T-helper 17 cell (primary cell): ENCODE data around the gene TNPO1. TPM values are rescaled to one million over a fixed set of nuclear protein-coding genes. Genes with fewer than 3 reads are reported as not detected.
"Not testable (repeated sequence)": the region's sequence is repeated elsewhere in the genome, so short reads cannot be mapped to it uniquely, and the experiment has no call there.

Source experiments
- ATAC-seq: fragments of 150-1000 bp; cut with Tn5 transposase; 2 replicates; pipeline ENCODE4 v1.10.0; 2021; ENCODE audit warnings: mild to moderate bottlenecking, moderate library complexity
- DNase-seq, 3 donors: peaks; one replicate each; pipeline versions ENCODE4 v3.0.0 to v3.0.0-alpha.2; 2020 to 2021
- H3K9me3 ChIP-seq: one replicate; pipeline ENCODE4 v1.7.0; 2013; ENCODE audit warnings: low read length, mild to moderate bottlenecking; ENCODE audit not compliant: control insufficient read depth, poor library complexity, severe bottlenecking
- H3K27ac Mint-ChIP-seq: one replicate; pipeline ENCODE4 v1.8.0; 2022; ENCODE audit warnings: mild to moderate bottlenecking, moderate library complexity, mixed read lengths
- H3K27me3 Mint-ChIP-seq: one replicate; pipeline ENCODE4 v1.8.0; 2022; ENCODE audit warnings: mixed read lengths
- H3K36me3 Mint-ChIP-seq: one replicate; pipeline ENCODE4 v1.8.0; 2022; ENCODE audit warnings: low read depth, mixed read lengths
- H3K4me1 Mint-ChIP-seq: one replicate; pipeline ENCODE4 v1.8.0; 2022; ENCODE audit warnings: mild to moderate bottlenecking, mixed read lengths
- H3K4me3 Mint-ChIP-seq: one replicate; pipeline ENCODE4 v1.8.0; 2022; ENCODE audit warnings: mild to moderate bottlenecking, moderate library complexity, mixed read lengths
- total RNA-seq, 4 donors: library from RNA in 2 of 4; stranded (reverse) in 2 of 4; gene quantifications; one replicate each; pipeline ENCODE4 v1.2.3 and lab custom pipeline; 2022 to 2026

TNPO1 gene
- total RNA-seq, 2 donors from 2014 or later, result 66.3 to 73.2 TPM

DNA sequence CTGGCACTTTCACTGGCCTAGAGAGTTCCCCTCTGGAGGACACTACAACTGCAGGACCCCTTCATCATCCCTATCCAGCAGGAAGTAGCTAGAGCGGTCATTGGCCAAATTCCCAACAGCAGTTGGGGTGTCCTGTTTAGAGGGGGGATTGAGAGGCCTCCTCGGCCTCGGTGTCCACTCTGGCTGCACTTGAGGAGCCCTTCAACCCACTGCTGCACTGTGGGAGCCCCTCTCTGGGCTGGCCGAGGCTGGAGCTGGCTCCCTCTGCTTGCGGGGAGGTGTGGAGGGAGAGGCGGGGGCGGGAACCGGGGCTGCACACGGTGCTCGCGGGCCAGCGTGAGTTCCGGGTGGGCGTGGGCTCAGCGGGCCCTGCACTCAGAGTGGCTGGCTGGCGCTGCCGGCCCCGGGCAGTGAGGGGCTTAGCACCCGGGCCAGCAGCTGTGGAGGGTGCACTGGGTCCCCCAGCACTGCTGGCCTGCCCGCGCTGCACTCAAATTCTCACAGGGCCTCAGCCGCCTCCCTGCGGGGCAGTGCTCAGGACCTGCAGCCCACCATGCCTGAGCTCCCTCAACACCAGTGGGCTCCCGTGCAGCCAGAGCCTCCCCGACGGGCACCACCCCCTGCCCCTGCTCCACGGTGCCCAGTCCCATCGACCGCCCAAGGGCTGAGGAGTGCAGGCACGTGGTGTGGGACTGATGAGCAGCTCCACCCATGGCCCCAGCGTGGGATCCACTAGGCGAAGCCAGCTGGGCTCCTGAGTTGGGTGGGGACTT is 118.7 kb downstream of the TNPO1 start:
- ATAC-seq, H3K4me1 Mint-ChIP-seq, DNase-seq, H3K27ac Mint-ChIP-seq, H3K36me3 Mint-ChIP-seq, H3K4me3 Mint-ChIP-seq, H3K9me3 ChIP-seq: not testable (repeated sequence)
- H3K27me3 Mint-ChIP-seq, result peaks cover 64% of the 10 kb centered on the region

DNA sequence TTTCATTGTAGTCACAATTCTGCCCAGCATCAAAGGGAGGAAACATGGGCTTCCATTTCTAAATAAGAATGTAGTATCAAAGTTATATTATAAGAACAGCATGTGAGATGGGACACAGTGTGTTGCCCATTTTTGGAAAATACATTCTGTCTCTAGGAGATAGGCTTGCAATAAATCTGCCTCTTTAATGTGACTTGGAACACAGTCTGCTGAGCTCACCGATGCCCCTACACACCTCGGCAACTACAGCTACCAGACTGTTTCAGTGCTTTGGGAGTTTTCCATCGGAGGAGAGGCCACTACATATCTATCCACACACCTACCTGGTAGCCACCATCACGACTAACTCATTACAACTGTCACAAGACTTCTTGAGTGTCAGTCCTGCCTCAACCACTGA is 120.4 kb downstream of the TNPO1 start:
- ATAC-seq (no peak), DNase-seq (no peak)
- Mint-ChIP-seq H3K27ac (no peak overlapping the region), H3K4me1 (peaks cover 3% of the 10 kb centered on the region), H3K4me3 (no peak overlapping the region), H3K27me3 (peaks cover 62% of the 10 kb centered on the region), H3K36me3 (peaks cover 2% of the 10 kb centered on the region)
- H3K9me3 ChIP-seq, result no peaks in the 10 kb centered on the region

DNA sequence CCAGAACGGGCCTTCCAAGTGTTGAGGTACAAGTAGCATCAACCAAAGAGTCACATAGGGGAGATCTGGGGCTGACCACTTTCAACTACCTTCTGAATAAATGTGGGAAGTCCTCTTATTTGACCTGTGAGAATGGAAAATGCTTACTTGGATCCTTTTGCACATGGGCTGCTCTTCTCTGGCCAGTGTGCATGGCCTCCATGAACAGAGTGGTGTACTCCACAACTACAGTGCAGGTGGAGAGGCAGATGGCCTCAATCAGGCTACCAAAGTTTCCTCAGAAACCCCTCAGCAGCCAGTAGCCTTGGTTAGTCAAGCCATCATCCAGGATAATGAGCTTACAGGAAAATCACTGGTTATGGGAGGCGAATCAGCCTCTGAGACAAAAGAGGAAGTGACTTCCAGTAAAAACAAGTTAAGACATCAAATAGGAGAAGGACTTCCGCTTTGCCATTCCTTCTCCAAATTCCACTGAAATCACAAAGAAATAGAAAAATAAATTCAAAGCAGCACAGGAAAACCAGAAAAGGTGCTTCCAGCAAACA is 121.1 kb downstream of the TNPO1 start:
- DNase-seq (no peak), ATAC-seq (no peak)
- Mint-ChIP-seq H3K27me3 (peaks cover 62% of the 10 kb centered on the region), H3K36me3 (peaks cover 2% of the 10 kb centered on the region), H3K27ac (no peak overlapping the region), H3K4me1 (peaks cover 3% of the 10 kb centered on the region), H3K4me3 (no peak overlapping the region)
- H3K9me3 ChIP-seq, result no peaks in the 10 kb centered on the region

DNA sequence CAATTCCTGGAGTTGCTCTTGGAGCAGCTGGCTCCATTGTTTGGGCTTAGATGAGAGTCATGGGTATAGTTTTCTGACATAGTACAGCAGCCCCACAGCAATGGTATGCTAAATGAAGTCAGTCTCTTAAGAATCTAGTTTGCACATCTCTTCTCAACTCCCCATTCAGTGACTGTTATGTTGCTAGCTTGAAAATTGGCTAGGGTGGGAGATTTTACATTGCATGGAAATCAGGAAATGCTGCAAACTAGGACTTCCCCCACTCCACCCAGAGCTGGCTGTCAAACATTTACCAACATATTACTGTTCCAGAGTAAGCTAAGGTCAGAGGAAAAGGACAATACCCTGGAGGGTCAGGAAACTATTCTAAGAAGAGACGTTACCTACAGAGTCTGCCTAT is 121.7 kb downstream of the TNPO1 start:
- H3K9me3 ChIP-seq, result no peaks in the 10 kb centered on the region
- no peak overlapping the region for H3K4me3 Mint-ChIP-seq
- peaks cover 63% of the 10 kb centered on the region for H3K27me3 Mint-ChIP-seq
- no peak overlapping the region for H3K27ac Mint-ChIP-seq
- peaks cover 3% of the 10 kb centered on the region for H3K4me1 Mint-ChIP-seq
- DNase-seq, result no peak
- ATAC-seq, result no peak
- peaks cover 2% of the 10 kb centered on the region for H3K36me3 Mint-ChIP-seq

DNA sequence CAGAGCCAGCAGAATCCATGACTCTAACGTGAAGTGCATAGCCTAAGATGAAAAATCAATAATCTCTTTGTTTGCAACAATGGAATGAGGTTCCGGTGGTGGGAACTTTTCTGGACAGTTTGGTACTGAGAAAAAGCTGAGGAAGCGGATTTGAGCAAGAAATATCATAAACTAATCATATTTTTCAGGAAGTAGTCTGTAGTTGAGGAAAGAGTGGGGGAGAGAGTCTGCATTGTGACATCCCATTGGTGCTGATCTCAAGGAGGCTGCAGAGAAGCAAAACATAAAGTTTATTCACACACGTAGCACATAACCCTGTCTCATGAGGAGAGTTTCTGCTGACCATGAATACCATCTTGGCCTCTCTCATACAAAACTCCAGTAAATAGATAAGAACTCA is 123.6 kb downstream of the TNPO1 start:
- Mint-ChIP-seq H3K4me3 (no peak overlapping the region), H3K4me1 (peaks cover 3% of the 10 kb centered on the region), H3K27ac (no peak overlapping the region), H3K27me3 (peaks cover 62% of the 10 kb centered on the region), H3K36me3 (peaks cover 2% of the 10 kb centered on the region)
- no peaks in the 10 kb centered on the region for H3K9me3 ChIP-seq
- ATAC-seq (no peak), DNase-seq (no peak)

DNA sequence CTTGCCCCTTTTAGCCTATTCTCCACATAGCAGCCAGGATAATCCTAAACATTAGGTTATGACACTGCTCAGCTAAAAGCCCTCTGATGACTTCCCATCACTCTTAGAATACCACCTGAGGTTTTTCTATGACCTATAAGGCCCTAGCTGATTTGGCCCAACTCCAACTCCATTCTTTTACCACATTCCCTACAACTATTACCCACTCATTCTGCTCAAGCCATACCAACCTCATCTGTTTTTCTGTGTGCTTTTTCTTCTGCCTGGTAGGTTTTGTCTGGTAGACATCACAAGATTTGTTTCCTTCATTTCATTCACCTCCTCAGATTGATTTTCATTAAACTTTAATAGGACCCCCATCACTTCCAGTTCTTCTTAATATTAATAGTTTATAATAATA is 126.8 kb downstream of the TNPO1 start:
- peaks cover 50% of the 10 kb centered on the region for H3K27me3 Mint-ChIP-seq

DNA sequence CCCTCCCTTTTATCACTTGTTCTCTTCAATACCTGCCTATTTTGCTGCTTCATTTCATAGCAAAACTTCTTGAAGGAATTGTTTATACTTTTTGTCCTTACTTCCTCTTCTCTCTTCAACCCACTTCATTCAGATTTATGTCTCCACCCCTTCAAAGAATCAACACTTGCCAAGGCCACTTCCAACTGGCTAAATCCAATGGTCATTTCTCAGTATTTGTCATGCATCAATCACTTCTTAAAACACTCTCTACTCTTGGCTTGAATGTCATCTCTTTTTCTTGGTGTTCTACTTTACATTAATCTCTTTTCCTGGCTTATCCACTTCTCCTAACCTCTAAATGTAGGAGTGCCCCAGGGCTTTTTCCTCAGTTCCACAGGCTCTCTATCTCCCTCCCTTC is 131.0 kb downstream of the TNPO1 start:
- ATAC-seq (no peak), DNase-seq (no peak)
- H3K36me3 Mint-ChIP-seq, result no peaks in the 10 kb centered on the region
- no peaks in the 10 kb centered on the region for H3K9me3 ChIP-seq
- no peak overlapping the region for H3K27ac Mint-ChIP-seq
- no peak overlapping the region for H3K4me3 Mint-ChIP-seq
- peaks cover 58% of the 10 kb centered on the region for H3K27me3 Mint-ChIP-seq
- H3K4me1 Mint-ChIP-seq, result no peaks in the 10 kb centered on the region

More for the DNA sequence above, 126.8 kb downstream of the TNPO1 start:
- no peak for ATAC-seq
- DNase-seq, result no peak
- no peak overlapping the region for H3K4me3 Mint-ChIP-seq
- peaks cover 3% of the 10 kb centered on the region for H3K4me1 Mint-ChIP-seq
- no peaks in the 10 kb centered on the region for H3K9me3 ChIP-seq
- H3K36me3 Mint-ChIP-seq, result no peaks in the 10 kb centered on the region
- H3K27ac Mint-ChIP-seq, result no peak overlapping the region

DNA sequence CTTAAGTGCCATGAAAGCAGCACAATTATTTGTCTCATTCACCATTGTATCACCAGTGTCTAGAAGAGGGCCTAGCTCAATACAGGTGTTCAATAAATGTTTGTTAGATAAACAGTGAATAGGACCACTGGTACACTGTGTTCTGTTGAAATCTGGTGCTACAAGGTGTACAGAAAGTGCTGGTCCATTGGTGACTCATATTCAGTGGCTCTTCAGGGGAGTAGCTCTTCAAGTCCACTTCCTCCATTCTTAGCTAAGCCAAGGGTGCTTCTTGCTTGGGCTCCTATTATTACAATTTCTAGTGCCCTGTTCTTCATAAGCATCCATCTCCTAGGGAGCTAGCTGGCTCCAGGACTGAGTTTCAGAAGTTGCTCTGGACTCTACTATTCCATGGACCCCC is 133.0 kb downstream of the TNPO1 start:
- H3K27me3 Mint-ChIP-seq, result peaks cover 60% of the 10 kb centered on the region

DNA sequence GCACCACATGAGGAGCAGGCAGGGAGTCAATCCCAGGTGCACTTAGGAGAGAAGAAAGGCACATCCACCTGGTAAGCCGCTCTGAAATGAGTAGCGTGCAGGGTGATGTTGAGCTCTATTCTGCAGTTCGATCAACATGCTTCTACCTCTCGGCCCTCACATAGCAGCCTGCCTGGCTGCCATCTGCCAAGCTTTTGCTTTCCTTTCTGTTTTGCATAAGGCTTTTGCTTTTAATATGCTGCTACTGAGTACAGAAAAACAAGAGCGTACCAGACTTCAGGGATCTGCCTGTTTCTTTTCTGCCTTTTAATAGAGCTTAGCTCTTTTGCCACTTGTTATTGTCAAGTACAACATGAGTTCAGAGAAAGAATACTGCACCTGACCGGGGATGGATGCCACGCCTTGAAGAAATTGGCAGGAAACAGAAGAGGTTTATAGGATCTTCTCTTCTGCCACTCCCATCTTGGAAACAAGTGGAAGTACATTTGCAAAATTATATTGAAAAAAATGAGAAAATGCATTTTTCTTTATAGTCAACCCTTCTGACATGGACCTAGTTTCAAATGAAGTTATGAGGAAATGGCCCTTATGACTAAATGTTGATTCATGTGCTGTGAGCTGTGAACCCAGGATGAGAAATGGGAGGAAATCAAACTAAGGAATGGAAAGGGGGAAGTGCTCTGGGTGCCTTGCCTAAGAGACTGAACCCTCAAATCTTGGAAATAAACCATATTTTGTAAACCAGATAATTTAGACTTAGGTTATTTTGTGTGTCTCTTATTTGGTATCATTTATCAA is 135.4 kb downstream of the TNPO1 start:
- DNase-seq (no peak), ATAC-seq (no peak)
- Mint-ChIP-seq H3K4me1 (peaks cover 13% of the 10 kb centered on the region), H3K27ac (no peak overlapping the region), H3K27me3 (peaks cover 66% of the 10 kb centered on the region), H3K36me3 (peaks cover 6% of the 10 kb centered on the region), H3K4me3 (no peak overlapping the region)
- no peaks in the 10 kb centered on the region for H3K9me3 ChIP-seq

More for the DNA sequence above, 133.0 kb downstream of the TNPO1 start:
- no peak overlapping the region for H3K4me3 Mint-ChIP-seq
- no peaks in the 10 kb centered on the region for H3K9me3 ChIP-seq
- H3K36me3 Mint-ChIP-seq, result no peaks in the 10 kb centered on the region
- no peaks in the 10 kb centered on the region for H3K4me1 Mint-ChIP-seq
- no peak overlapping the region for H3K27ac Mint-ChIP-seq
- DNase-seq, result no peak
- ATAC-seq, result no peak

DNA sequence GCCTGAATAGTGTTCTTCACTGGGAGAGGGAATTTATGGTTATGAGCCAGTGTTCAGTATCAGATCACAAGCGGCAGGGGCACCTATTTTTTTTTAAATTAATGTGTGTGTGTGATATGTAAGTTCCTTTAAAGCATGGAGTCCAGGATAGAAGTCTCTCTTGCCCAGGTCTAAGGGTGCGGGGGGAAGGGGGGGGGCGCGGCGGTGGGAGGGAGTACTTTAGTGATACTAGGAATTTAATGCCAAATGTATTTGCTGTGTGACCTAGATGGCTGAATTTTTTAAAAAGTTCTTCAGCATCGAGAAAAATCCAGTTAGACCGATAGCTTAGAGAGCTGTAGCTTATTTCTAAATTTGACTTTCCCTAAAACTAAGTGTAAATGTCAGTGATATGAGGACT is 137.9 kb downstream of the TNPO1 start:
- ATAC-seq (no peak), DNase-seq (no peak)
- H3K9me3 ChIP-seq, result no peaks in the 10 kb centered on the region
- Mint-ChIP-seq H3K27ac (no peak overlapping the region), H3K36me3 (peaks cover 6% of the 10 kb centered on the region), H3K27me3 (peaks cover 63% of the 10 kb centered on the region), H3K4me1 (peaks cover 18% of the 10 kb centered on the region), H3K4me3 (peak overlapping the region; percentile 96)

DNA sequence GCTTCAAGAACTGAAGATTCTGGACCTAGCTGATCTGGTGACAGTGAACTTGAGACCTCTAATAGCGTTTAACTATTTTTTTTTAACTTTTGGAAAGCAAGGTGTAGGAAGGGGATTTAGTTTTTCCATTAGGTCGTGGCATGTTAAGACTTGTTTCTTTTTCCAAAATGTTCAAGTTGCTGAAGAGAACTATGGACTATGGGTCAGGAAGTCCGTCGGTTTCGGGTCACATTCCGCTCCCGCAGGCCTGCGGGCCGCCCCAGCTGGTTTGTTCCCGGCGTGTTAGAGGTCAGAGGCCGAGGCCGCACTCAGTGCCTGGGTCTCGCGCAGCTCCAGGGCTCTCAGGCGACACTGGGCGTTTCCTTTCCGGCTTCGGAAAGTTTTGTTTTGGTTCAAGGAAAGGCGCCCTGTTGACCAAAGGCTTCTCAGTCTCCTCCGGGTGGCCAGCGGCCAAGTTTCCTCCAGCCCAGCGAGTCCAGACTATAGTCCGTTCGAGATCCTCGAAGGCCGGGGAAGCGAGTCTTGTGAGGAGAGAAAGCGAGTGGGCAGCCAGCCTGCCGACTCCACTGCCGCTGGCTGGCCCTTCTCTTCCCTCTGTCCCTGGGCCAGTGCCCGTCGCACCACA is 138.8 kb downstream of the TNPO1 start:
- Mint-ChIP-seq H3K4me3 (peak overlapping the region; percentile 96), H3K27ac (peak overlapping the region; percentile 81), H3K36me3 (peaks cover 6% of the 10 kb centered on the region), H3K27me3 (peaks cover 61% of the 10 kb centered on the region), H3K4me1 (peaks cover 18% of the 10 kb centered on the region)
- DNase-seq (no peak), ATAC-seq (peak; percentile 10)
- no peaks in the 10 kb centered on the region for H3K9me3 ChIP-seq

DNA sequence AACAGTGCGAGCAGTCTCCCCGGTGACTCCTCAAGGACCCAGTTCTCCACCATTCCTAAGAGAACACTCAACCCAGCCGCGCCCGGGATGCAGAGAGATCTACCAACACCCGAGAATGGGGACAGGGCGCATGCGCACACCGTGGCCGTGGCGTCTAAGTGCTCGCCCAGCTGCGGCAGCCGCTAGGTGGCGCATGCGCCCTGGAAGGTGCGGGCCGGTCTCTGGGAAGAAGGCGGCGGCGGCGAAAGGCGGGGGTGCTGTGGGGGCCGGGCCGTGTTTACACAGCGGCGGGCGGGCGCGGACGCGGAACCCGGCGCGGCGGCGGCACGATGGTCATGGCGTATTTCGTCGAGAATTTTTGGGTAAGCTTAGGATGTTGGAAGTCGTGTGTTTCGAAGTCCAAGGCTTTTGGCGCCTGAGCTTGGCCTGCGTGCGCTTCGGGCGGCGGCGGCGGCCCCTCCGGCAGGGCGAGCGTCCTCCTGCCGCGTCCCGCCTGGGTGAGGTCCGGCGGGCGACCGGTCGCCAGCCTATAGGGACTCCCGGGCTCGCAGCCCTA is 139.4 kb downstream of the TNPO1 start, which contains the start of gene FCHO2:
FCHO2 (plus strand) TSS at position 274 of the 556 bp plus-strand sequence; CDS start at position 330, 56 bp downstream.
- Mint-ChIP-seq H3K36me3 (peaks cover 6% of the 10 kb centered on the region), H3K27me3 (peaks cover 60% of the 10 kb centered on the region), H3K4me3 (peak within 1 kb of the TSS; percentile 96), H3K27ac (peak within 1 kb of the TSS; percentile 81), H3K4me1 (peaks cover 18% of the 10 kb centered on the region)
- peak; percentile 90 to 99 (median 97) for DNase-seq
- peak; percentile 98 for ATAC-seq
- no peaks in the 10 kb centered on the region for H3K9me3 ChIP-seq
